Activated naive CD4-positive, alpha-beta T cell treated with anti-CD3 and anti-CD28 coated beads, Interleukin-2, amount 50 U/mL, for 72 hours (primary cell): ENCODE data around the gene CXorf38. TPM values are rescaled to one million over a fixed set of nuclear protein-coding genes. Genes with fewer than 3 reads are reported as not detected.

Experiments
- ATAC-seq, 2 donors: fragments of 150-1000 bp; cut with Tn5 transposase; 2 replicates each; pipeline ENCODE4 v1.10.0; 2021; ENCODE audit warnings: mild to moderate bottlenecking in 2 of 2, moderate library complexity in 2 of 2
- DNase-seq, 2 donors: peaks; one replicate each; pipeline ENCODE4 v3.0.0; 2021 to 2022; ENCODE audit warnings: low spot score in 2 of 2
- H3K27ac Mint-ChIP-seq, 2 donors: one replicate each; pipeline ENCODE4 v1.8.0; 2022; ENCODE audit warnings: mild to moderate bottlenecking in 2 of 2, mixed read lengths in 2 of 2
- H3K36me3 Mint-ChIP-seq, 2 donors: one replicate each; pipeline ENCODE4 v1.8.0; 2022; ENCODE audit warnings: mixed read lengths in 2 of 2
- H3K9me3 Mint-ChIP-seq, 2 donors: one replicate each; pipeline ENCODE4 v1.8.0; 2022; ENCODE audit warnings: mixed read lengths in 2 of 2
- total RNA-seq, 2 donors: library from RNA; stranded (reverse); gene quantifications; one replicate each; pipeline ENCODE4 v1.2.3, GENCODE V29; 2022

CXorf38 gene
- total RNA-seq = 10 to 100 TPM; 18.5 to 35.7 TPM

DNA sequence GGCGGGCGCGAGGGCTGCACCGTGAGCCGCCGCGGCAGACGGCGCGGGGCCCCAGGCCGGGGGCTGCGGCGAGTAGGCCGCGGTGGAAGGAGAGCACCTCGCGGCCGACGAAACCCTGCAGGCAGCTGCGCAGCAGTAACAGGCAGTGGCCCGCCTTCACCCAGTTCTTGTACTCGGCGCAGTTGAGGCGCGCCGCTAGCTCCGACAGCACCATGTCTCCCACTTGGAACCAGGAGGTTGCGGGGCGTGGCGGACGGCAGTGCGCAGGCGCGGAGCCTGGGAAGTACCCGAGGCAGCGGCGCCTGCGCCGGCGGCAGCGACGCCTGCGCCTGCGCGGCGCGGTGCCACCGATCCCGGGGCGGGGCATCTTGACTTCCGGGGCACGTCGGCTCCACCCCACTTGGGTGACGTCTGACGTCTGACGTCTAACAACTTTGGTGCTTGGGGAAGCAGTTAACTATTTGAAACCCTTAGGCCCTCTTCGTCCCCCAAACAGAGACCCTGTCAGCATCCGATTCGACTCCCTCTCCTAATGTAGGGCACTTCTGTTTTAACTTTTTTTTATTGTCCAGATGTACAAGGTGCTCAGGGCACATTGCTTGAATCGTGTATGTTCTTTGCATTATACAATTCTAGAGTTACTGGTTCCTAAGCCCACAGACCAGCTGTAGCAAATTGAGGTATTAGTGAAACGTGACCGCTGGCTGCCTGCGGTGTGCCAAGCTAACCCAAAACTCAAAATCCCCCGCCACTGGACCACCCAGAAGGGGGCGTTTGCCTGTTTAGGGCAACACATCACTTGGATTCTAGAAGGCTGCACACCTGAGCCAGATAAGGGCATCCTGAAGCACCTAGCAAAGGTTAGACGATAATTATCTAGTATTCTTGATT lies at the start of gene CXorf38:
Gene CXorf38, minus strand, starts transcription at position 255 of the 891 bp plus-strand sequence. Its CDS starts 41 bp downstream, at position 214.
- peaks cover 19% of the 10 kb centered on the region in 2 donors for H3K36me3 Mint-ChIP-seq
- H3K9me3 Mint-ChIP-seq = no peaks in the 10 kb centered on the region
- ATAC-seq = peak; percentile 73 to 84
- peak; percentile 90 to 91 for DNase-seq
- H3K27ac Mint-ChIP-seq = peak within 1 kb of the TSS; percentile 97 to 98

- DNase-seq (no peak), ATAC-seq (no peak)
- peak overlapping the region in 1 of 2 donors; percentile 66 for H3K27ac Mint-ChIP-seq
- no peaks in the 10 kb centered on the region for H3K9me3 Mint-ChIP-seq
- peaks cover 0 to 6% of the 10 kb centered on the region in 2 donors for H3K36me3 Mint-ChIP-seq
Observed at GRCh38 chrX:40694802-40695201, 47.4 kb upstream of the CXorf38 start.

GRCh38 chrX:40688929-40689328 lies 41.6 kb upstream of the CXorf38 start:
- Mint-ChIP-seq H3K9me3 (no peaks in the 10 kb centered on the region), H3K36me3 (peaks cover 10 to 14% of the 10 kb centered on the region in 2 donors), H3K27ac (no peak overlapping the region)
- DNase-seq (no peak), ATAC-seq (no peak)

DNA sequence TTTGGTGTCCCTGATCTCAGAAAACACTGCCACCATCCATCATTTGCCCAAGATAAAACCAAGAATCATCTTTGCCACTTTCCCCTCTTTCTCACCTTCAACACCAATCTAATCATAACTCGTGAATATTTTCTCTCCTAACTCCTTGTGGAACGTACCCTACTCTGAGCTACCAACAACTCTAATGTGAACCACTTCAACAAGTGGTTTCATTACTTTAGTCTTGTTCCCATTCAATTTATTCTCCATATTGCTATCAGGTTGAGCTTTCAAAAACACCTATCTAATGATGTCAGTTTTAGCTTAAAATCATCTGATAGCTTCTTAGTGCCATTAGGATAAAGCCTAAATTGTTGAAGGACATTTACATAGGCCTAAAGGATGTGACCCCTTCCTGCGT lies 39.8 kb upstream of the CXorf38 start:
- DNase-seq = no peak
- H3K27ac Mint-ChIP-seq = no peak overlapping the region
- H3K36me3 Mint-ChIP-seq = peaks cover 10 to 14% of the 10 kb centered on the region in 2 donors
- ATAC-seq = no peak
- H3K9me3 Mint-ChIP-seq = no peaks in the 10 kb centered on the region

- Mint-ChIP-seq H3K36me3 (peaks cover 10 to 14% of the 10 kb centered on the region in 2 donors), H3K9me3 (no peaks in the 10 kb centered on the region), H3K27ac (no peak overlapping the region)
- ATAC-seq (no peak), DNase-seq (no peak)
Observed at GRCh38 chrX:40685362-40685918, 38.1 kb upstream of the CXorf38 start.

DNA sequence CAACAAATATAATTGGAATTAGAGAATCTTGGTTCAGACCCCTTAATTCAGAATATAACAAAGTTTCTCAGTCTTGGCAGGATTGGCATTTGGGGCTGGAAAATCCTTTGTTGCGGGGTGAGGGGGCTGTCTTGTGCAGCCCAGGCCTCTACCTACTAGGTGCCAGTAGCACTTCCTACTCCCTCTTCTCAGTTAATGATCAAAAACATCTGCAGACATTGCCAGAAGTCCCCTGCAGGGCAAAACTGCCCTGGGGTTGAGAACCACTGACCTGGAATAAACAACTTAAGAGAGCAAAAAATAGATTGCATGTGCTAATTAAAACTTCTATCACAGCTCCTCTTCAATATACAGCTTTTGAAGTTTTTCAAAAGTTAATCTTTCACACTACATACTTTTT lies 36.7 kb upstream of the CXorf38 start:
- DNase-seq = no peak
- Mint-ChIP-seq H3K27ac (no peak overlapping the region), H3K9me3 (no peaks in the 10 kb centered on the region), H3K36me3 (peaks cover 10 to 14% of the 10 kb centered on the region in 2 donors)
- ATAC-seq = no peak

DNA sequence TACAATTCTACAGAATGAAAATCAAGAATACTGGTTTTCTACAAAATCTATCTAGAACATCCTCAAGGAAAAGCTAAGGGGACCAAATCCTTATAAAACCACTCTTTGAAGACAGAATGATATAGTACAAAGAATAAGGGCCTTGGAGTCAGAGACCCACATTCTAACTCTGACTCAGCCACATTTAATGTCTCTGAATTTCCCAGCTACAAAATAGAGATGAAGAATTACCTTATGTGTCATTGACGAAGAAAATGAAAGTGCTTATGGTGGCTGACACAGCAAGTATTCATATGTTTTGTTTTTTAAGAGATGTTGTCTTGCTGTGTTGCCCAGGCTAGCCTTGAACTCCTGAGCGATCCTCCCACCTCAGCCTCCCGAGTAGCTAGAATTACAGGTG lies 35.9 kb upstream of the CXorf38 start:
- Mint-ChIP-seq H3K27ac (no peak overlapping the region), H3K9me3 (no peaks in the 10 kb centered on the region), H3K36me3 (peaks cover 10 to 14% of the 10 kb centered on the region in 2 donors)
- peak in 1 of 2 donors; percentile 20 for ATAC-seq
- no peak for DNase-seq

DNA sequence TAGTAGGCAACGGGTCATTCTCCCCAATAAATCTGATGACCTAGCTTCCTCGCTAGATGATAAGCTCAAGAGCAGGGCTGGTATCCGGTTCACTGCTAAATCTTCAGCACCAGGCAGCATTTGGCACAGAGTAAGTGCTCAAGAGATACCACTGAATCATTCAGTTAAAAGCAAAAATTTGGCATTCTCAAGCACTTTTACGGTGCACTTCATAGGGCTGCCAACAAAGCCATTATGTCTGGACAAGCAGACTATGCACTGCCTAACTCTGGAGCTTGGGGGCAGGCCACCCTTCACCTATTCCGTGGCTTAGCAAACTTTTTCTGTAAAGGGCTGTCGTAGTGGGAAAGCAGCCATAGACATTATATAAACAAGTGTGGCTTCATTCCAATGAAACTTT lies 23.8 kb upstream of the CXorf38 start:
- no peaks in the 10 kb centered on the region for H3K9me3 Mint-ChIP-seq
- H3K27ac Mint-ChIP-seq = no peak overlapping the region
- no peak for DNase-seq
- peaks cover 0 to 7% of the 10 kb centered on the region in 2 donors for H3K36me3 Mint-ChIP-seq
- ATAC-seq = no peak

- DNase-seq = no peak
- H3K9me3 Mint-ChIP-seq = no peaks in the 10 kb centered on the region
- peaks cover 0 to 7% of the 10 kb centered on the region in 2 donors for H3K36me3 Mint-ChIP-seq
- H3K27ac Mint-ChIP-seq = peak overlapping the region in 1 of 2 donors; percentile 14
- no peak for ATAC-seq
Observed at GRCh38 chrX:40663880-40664630, 16.7 kb upstream of the CXorf38 start.

- H3K9me3 Mint-ChIP-seq = no peaks in the 10 kb centered on the region
Observed at GRCh38 chrX:40663078-40663740, 15.8 kb upstream of the CXorf38 start.

DNA sequence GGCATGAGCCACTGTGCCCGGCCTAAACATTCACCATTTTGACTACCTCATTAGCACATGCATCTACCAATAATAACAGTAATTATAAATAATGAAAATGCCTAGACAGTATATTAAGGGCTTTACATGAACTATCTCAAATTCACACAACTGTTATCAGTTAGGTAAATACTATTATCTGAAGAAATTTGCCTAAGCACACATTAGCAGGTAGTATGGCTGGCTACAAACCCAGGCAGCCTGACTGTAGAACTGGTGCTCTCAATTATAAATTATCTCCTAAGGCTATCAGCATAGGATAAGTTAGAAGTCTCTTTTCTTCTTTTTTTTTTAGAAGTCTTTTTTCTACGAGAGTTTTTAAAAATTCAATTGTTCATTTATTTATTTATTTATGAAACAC lies 14.1 kb upstream of the CXorf38 start:
- no peaks in the 10 kb centered on the region for H3K36me3 Mint-ChIP-seq
- DNase-seq = no peak
- H3K27ac Mint-ChIP-seq = no peak overlapping the region
- no peak for ATAC-seq
- no peaks in the 10 kb centered on the region for H3K9me3 Mint-ChIP-seq

More at GRCh38 chrX:40663078-40663740, 15.8 kb upstream of the CXorf38 start:
- Mint-ChIP-seq H3K27ac (no peak overlapping the region), H3K36me3 (peaks cover 0 to 7% of the 10 kb centered on the region in 2 donors)
- ATAC-seq = no peak
- no peak for DNase-seq

DNA sequence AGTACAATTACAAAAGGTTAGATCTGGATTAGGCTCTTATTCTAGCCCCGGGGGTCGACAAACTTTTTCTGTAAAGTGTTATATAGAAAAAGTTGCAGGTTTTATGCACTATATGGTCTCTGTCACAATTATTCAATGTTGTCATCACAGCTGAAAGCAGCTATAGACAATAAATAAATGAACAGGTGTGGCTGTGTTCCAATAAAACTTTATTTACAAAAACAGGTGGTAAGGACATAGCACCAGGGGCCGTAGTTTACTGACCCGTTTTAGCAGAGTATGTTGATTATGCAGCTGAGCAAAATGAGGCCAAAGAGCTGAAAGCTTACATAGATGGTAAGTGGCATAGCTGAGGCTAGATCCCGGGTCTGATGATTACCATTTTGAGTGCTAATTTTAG lies 13.0 kb upstream of the CXorf38 start:
- ATAC-seq (no peak), DNase-seq (no peak)
- Mint-ChIP-seq H3K36me3 (no peaks in the 10 kb centered on the region), H3K9me3 (no peaks in the 10 kb centered on the region), H3K27ac (no peak overlapping the region)

DNA sequence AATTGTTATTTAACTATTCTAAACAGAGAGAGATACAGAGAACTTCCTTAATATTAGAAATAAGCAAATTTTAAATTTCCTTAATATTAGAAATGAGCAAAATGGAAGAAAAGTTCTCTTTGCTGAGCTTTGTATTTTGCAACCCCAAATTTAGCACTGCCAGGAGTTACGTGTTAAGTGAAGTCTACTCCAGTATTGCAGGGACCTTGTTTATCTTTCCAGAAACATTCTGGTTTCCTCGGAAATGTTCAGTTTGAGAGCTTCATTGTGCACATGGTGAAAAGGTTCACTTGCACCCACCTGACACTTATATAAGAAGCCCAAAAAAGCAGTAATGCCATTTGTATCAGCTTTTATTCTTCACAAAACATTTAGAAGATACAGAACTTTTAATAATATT lies 6.2 kb upstream of the CXorf38 start:
- H3K36me3 Mint-ChIP-seq = no peaks in the 10 kb centered on the region
- ATAC-seq (no peak), DNase-seq (no peak)
- H3K9me3 Mint-ChIP-seq = no peaks in the 10 kb centered on the region
- no peak overlapping the region for H3K27ac Mint-ChIP-seq

- no peaks in the 10 kb centered on the region for H3K9me3 Mint-ChIP-seq
- H3K36me3 Mint-ChIP-seq = no peaks in the 10 kb centered on the region
- DNase-seq = no peak
- no peak overlapping the region for H3K27ac Mint-ChIP-seq
- no peak for ATAC-seq
Observed at GRCh38 chrX:40652664-40653063, 5.3 kb upstream of the CXorf38 start.

GRCh38 chrX:40651620-40652223 lies 4.4 kb upstream of the CXorf38 start:
- Mint-ChIP-seq H3K9me3 (no peaks in the 10 kb centered on the region), H3K36me3 (peaks cover 2 to 3% of the 10 kb centered on the region in 2 donors), H3K27ac (no peak overlapping the region)
- peak in 1 of 2 donors; percentile 61 for DNase-seq
- no peak for ATAC-seq
